Measurements from ENCODE around the gene RHOG. TPM values are rescaled to one million over a fixed set of nuclear protein-coding genes. Genes with fewer than 3 reads are reported as not detected.

Gene RHOG
- total and polyA plus RNA-seq, 8 donors: 9.0 to 27.5 (median 14.0) TPM

- peak in 3 of 4 donors; percentile 17 to 34 (median 23) for ATAC-seq
- no peak for FAIRE-seq
Measured at GRCh38 chr11:3877364-3878257, 36.9 kb upstream of the RHOG start.

GRCh38 chr11:3876613-3877012 lies 35.9 kb upstream of the RHOG start:
- Histone ChIP-seq H3K4me3 (no peak overlapping the region), H3K4me1 (peaks cover 17 to 40% (median 36%) of the 10 kb centered on the region in 3 donors), H3K9me3 (no peaks in the 10 kb centered on the region), H3K27me3 (no peaks in the 10 kb centered on the region), H3K36me3 (no peaks in the 10 kb centered on the region), H3K27ac (no peak overlapping the region)
- intact Hi-C loops (cut with DNase I): no loop called here
- WGBS, 2 donors: 80 to 87% methylated on average over 3 of the region's 3 CpGs
- DNase-seq (no peak), ATAC-seq (no peak), FAIRE-seq (no peak)
- TF ChIP-seq CTCF (IDR thresholded peaks at IDR 0.05): no peak

More at GRCh38 chr11:3877364-3878257, 36.9 kb upstream of the RHOG start:
- TF ChIP-seq CTCF (IDR thresholded peaks at IDR 0.05): no peak
- no peaks in the 10 kb centered on the region for H3K36me3 ChIP-seq
- peaks cover 17 to 40% (median 36%) of the 10 kb centered on the region in 3 donors for H3K4me1 ChIP-seq
- 49 to 51% methylated on average over 8 of the region's 8 CpGs for WGBS, 2 donors
- DNase-seq: no peak
- intact Hi-C loops (cut with DNase I): no loop called here
- peak overlapping the region; percentile 6 to 61 (median 20) for H3K27ac ChIP-seq
- H3K27me3 ChIP-seq: no peaks in the 10 kb centered on the region
- no peaks in the 10 kb centered on the region for H3K9me3 ChIP-seq
- H3K4me3 ChIP-seq: no peak overlapping the region

GRCh38 chr11:3873712-3874349 lies 33.1 kb upstream of the RHOG start:
- H3K4me1 ChIP-seq: peaks cover 8 to 17% (median 15%) of the 10 kb centered on the region in 3 donors
- ATAC-seq (no peak), FAIRE-seq (no peak), DNase-seq (no peak)
- H3K27me3 ChIP-seq: no peaks in the 10 kb centered on the region
- whole genome bisulfite sequencing, 2 donors: 90 to 96% methylated on average over 2 of the region's 2 CpGs
- intact Hi-C loops (cut with DNase I): no loop called here
- no peak for TF ChIP-seq CTCF (IDR thresholded peaks at IDR 0.05)
- no peak overlapping the region for H3K27ac ChIP-seq
- H3K9me3 ChIP-seq: no peaks in the 10 kb centered on the region
- no peak overlapping the region for H3K4me3 ChIP-seq
- H3K36me3 ChIP-seq: no peaks in the 10 kb centered on the region

GRCh38 chr11:3867209-3868091 lies 26.7 kb upstream of the RHOG start:
- H3K4me1 ChIP-seq: peaks cover 10 to 34% (median 28%) of the 10 kb centered on the region in 3 donors
- H3K27me3 ChIP-seq: no peaks in the 10 kb centered on the region
- DNase-seq (peak in 4 of 6 donors; percentile 53 to 68 (median 60)), FAIRE-seq (no peak), ATAC-seq (peak; percentile 91 to 95 (median 92))
- intact Hi-C loops (cut with DNase I): no loop called here
- no peak overlapping the region for H3K4me3 ChIP-seq
- H3K27ac ChIP-seq: peak overlapping the region; percentile 49 to 79 (median 54)
- 18 to 23% methylated on average over 6 of the region's 6 CpGs for WGBS, 2 donors
- no peaks in the 10 kb centered on the region for H3K9me3 ChIP-seq
- TF ChIP-seq CTCF (IDR thresholded peaks at IDR 0.05): no peak
- no peaks in the 10 kb centered on the region for H3K36me3 ChIP-seq
